Stimulated activated CD4-positive, alpha-beta T cell treated with anti-CD3 and anti-CD28 coated beads, Interleukin-2, amount 100 ng/mL, for 48 hours (primary cell): ENCODE results near the gene DLG2.
"Not testable (repeated sequence)": the region's sequence is repeated elsewhere in the genome, so short reads cannot be mapped to it uniquely, and the experiment has no call there.

Experiments
- DNase-seq, 2 donors: peaks; one replicate each; pipeline ENCODE4 v3.0.0-alpha.2; 2020

The DLG2 gene

DNA sequence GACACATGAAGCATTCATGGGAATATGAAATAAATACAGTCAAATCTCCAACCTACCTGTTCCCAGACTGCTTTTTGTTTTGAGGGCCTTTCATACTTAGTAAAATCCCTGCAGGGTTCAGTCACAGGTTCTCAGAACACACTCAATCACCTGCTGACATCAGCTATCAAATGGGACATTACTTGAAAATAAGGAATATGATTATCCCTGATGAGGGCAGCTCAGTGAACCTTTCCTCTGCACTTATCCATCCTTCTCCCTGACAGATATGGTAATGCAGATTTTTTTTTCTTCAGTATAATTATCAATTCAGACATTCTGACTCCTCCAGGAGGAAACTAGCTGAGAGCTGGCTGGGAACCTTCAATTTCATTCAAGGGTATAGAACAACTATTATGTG is 1213.6 kb downstream of the DLG2 start:
- DNase-seq: no peak

GRCh38 chr11:84412862-84413261 is 1214.3 kb downstream of the DLG2 start:
- no peak for DNase-seq

DNA sequence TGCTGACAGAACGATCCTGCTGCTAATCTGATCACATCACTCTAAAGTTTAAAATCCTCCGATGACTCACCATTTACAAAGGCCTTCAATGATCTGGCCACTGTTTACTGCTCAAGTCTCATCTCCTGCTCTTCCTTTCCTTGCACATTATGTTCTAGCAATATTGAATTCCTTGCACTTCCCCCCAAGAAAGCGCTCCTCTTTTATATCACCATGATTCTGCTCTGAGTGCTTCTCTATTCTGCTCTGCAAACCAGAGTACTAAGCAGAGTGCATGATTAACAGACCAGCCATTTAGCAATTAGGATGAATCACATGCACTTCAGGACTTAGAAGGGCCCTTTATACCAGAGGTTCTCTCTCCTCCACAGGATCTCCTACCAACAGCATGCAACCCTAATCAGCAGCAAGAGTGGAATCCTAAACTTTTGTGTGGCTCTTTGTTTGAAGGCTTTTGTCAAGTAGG is 1218.2 kb downstream of the DLG2 start:
- no peak for DNase-seq

- no peak for DNase-seq
These were observed 1220.1 kb downstream of the DLG2 start for GRCh38 chr11:84407091-84407490.

GRCh38 chr11:84398017-84398626 is 1229.0 kb downstream of the DLG2 start:
- DNase-seq: no peak

- no peak for DNase-seq
These were observed 1230.6 kb downstream of the DLG2 start for GRCh38 chr11:84396521-84396920.

DNA sequence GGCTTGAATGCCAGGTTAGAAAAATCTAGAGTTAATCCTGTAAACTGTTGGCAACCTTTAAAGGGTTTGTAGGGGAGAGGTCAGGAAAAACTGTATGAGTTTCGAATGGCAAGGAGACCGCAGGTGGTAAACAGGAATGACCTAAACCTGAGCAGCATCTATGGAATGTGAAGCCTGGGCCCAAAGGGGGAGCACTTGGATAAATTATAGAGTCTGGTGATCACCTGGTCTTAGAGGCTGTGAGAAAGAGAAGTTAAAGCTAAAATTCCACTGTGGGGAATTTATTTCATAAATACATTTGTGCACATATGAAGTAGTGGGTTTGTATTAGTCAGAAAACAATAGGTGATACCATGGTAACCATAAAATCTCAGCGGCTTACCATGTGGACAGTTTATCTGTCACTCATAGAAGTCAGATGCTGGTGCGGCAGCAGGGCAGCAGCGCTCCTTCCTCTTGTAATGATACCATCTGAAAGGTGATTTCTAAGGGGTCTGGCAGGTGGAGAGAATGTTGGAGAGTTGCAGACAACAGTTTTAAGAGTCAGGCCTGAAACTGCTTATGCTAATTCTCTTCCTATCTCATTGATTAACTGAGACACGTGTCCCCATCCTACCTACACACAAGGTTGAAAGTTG is 1236.6 kb downstream of the DLG2 start:
- no peak for DNase-seq

GRCh38 chr11:84389696-84390095 is 1237.4 kb downstream of the DLG2 start:
- no peak for DNase-seq

- peak; percentile 7 to 14 for DNase-seq
These were observed 1242.4 kb downstream of the DLG2 start for GRCh38 chr11:84384731-84385130.

GRCh38 chr11:84383576-84383975 is 1243.6 kb downstream of the DLG2 start:
- DNase-seq: no peak

GRCh38 chr11:84381666-84382065 is 1245.5 kb downstream of the DLG2 start:
- no peak for DNase-seq

DNA sequence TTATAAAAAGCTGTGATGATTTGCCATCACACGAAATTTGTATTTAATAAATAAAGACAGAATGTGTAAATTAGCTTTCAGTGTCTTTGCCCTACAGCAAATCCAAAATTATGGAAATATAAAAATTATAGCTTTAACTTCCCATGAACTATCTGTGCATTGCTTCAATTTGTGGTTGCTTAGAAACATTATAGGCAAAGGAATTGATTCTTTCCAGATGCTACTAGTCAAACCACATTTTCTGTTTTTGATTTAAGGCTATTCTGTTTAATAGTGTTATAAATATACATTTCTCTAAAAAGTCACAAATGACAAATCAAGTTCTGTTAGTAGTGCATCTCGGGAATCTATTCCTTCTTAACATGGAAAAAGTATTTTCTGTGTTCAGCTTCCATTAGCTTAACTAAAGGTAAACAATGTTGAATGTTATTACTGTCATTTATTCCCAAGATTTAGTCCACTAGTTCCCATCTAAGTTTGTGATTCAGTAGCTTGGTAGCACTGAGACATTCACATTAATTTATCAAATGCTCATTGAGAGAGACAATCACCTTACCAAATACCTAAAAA is 1254.7 kb downstream of the DLG2 start:
- DNase-seq: no peak

DNA sequence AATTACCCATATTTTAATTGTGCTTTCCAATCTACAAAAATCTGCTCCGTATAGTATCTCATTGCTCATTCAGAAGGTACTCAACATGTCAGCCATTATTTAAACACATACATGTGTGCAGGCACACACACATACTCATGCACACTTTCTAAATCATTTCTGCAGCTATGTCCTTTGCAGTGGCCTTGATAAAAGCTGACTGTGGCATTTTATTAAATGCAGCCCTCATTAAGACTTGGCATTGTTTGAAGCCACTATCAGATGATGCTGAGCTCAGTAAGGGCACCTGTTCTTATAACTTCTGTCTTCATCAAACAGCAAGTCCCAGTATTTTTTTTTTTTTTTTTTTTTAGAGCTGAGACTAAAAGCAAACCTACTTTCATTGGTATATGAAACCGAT is 1269.1 kb downstream of the DLG2 start:
- no peak for DNase-seq

DNA sequence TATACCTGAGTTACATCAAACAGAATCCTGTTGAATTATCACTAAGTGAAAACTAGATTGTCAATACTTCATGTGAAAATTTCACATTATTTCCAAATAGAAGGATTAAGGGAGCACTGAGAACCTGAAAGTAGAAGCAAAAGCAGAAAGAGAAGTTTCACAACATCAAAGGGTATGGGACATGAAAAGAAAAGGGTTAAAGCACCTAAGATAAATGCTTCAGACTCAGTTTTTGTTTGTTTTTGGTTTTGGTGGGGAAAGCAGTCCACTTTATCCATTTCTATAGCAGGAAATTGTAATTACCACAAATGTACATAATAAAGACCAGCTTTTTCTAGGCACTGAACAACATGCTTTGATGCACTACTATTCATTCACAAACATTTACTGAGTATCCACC is 1271.2 kb downstream of the DLG2 start:
- no peak for DNase-seq

- DNase-seq: no peak
These were observed 1281.5 kb downstream of the DLG2 start for GRCh38 chr11:84345597-84345996.

- DNase-seq: no peak
These were observed 1282.1 kb downstream of the DLG2 start for GRCh38 chr11:84345027-84345426.

DNA sequence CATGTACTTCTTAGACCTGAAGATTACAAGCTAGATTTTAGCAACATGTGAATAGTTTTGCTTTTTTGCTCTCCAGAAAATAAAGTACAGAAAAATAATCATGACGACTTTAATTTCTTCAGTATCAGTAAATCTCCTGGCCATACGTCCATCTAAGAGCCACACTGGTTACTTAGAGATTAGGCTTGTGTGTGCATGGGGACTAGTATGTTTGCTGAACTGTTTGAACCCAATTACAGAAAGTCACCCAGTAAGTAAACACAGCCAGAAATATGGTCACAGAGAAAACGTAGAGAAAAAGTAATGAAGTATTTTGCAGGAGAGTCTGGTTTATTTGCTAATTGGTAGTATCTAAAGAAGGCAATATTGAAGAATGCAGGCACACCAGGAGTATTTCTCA is 1287.3 kb downstream of the DLG2 start:
- no peak for DNase-seq

DNA sequence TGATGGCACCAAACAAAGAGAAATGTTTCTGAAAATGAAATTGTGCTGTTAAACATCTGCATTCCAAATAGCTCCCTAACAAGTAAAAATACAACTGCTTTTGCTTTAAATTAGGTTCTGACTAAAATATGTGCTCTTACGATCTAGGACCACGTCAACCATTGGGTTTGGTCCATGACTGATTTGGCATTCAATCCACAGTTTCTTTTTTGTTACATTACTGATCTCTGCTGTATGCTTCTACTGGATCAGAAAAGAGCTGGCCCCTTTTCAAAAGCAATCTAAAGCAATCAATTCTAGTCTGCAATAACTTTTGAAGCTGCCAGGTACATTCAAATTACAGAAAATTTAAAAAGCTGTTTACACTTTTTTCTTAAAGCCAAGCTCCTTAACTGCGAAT is 1293.9 kb downstream of the DLG2 start:
- no peak for DNase-seq

- DNase-seq: no peak
These were observed 1304.9 kb downstream of the DLG2 start for GRCh38 chr11:84322211-84322610.

GRCh38 chr11:84319863-84320262 is 1307.3 kb downstream of the DLG2 start:
- no peak for DNase-seq

- no peak for DNase-seq
These were observed 1310.1 kb downstream of the DLG2 start for GRCh38 chr11:84316866-84317555.

GRCh38 chr11:84313830-84314359 is 1313.2 kb downstream of the DLG2 start:
- DNase-seq: no peak

GRCh38 chr11:84310268-84310667 is 1316.9 kb downstream of the DLG2 start:
- DNase-seq: no peak

- DNase-seq: not testable (repeated sequence)
These were observed 1318.7 kb downstream of the DLG2 start for GRCh38 chr11:84308491-84308890.
